Stomach (tissue), 4 donors: ENCODE data around the gene OGFR.

ENCODE experiments used
- POLR2A ChIP-seq, 4 donors: fragments of 450-650 bp; IDR thresholded peaks; one replicate each; pipeline ENCODE4 v1.6.1; 2016; ENCODE audit warnings: antibody characterized with exemption in 4 of 4, control low read depth in 2 of 4, mild to moderate bottlenecking in 1 of 4, moderate library complexity in 1 of 4
- POLR2AphosphoS5 ChIP-seq, 3 donors: sonication (generic); formaldehyde crosslinking; IDR thresholded peaks; one replicate each; pipeline ENCODE4 v1.6.1; 2016; ENCODE audit warnings: antibody characterized with exemption in 3 of 3
- TF ChIP-seq, protein P1 (sequence below), 7 experiments: fragments of 450-650 bp in 4 of 7; fragments of 200-600 bp in 3 of 7; sonication (generic) in 3 of 7; IDR thresholded peaks; one replicate each; pipeline ENCODE4 v1.5.1; 2016 to 2019; ENCODE audit warnings: antibody characterized with exemption in 7 of 7, control low read depth in 2 of 7, mild to moderate bottlenecking in 1 of 7

DNA sequence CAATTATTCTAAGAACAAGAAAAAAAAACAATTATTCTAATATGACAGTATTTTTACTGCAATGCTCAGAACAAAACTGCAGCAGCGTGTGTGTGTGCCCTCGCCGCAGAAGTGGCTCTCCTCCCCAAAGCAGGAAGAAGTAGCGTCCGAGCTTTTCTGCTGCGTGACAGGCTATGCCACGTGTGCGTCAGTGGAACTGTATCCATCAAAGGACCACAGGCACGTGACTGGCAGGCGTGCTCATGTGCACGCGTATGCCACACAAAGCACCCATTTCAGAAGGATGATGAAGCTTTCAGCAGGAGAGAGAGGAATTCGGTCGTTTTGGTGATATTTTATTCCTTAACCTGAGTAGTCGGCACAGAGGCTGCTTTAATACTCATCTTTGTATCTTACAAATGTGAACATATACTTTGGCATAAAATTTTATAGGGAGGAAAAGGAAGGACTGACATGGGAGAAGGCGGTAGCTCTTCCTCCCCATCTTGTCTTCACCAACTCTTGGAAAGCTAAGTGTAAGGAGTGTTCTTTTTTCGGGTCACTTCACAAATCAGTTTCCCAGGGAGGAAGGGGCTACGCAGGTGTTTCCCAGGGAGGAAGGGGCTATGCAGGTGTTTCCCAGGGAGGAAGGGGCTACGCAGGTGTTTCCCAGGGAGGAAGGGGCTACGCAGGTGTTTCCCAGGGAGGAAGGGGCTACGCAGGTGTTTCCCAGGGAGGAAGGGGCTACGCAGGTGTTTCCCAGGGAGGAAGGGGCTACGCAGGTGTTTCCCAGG is 53.6 kb downstream of the OGFR start:
- TF ChIP-seq, protein P1, sequence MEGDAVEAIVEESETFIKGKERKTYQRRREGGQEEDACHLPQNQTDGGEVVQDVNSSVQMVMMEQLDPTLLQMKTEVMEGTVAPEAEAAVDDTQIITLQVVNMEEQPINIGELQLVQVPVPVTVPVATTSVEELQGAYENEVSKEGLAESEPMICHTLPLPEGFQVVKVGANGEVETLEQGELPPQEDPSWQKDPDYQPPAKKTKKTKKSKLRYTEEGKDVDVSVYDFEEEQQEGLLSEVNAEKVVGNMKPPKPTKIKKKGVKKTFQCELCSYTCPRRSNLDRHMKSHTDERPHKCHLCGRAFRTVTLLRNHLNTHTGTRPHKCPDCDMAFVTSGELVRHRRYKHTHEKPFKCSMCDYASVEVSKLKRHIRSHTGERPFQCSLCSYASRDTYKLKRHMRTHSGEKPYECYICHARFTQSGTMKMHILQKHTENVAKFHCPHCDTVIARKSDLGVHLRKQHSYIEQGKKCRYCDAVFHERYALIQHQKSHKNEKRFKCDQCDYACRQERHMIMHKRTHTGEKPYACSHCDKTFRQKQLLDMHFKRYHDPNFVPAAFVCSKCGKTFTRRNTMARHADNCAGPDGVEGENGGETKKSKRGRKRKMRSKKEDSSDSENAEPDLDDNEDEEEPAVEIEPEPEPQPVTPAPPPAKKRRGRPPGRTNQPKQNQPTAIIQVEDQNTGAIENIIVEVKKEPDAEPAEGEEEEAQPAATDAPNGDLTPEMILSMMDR (IDR thresholded peaks at IDR 0.05) = no peak
- TF ChIP-seq POLR2A (IDR thresholded peaks at IDR 0.05) (no peak), POLR2AphosphoS5 (IDR thresholded peaks at IDR 0.05) (no peak)
